ENCODE data around the gene ALG12.

GRCh38 chr22:49950396-49950994, 32.3 kb upstream of the ALG12 start:
- TF ChIP-seq CTCF (conservative IDR thresholded peaks at IDR 0.05 in 1 of 2, IDR thresholded peaks at IDR 0.05 in 1 of 2; ENCODE audit: extremely low read depth in 1 of 2, insufficient read depth in 1 of 2, low read depth in 1 of 2, low read length in 2 of 2) (no peak), EZH2 (IDR thresholded peaks at IDR 0.05; ENCODE audit: borderline replicate concordance, low read length) (no peak)
